A673 (cell line): ENCODE measurements around the gene SSBP3. TPM values are rescaled to one million over a fixed set of nuclear protein-coding genes. Genes with fewer than 3 reads are reported as not detected.

Experiments used
- BruUV-seq: library from RNA; stranded (reverse); fragments of 400-500 nt; replicated peaks from 2 replicates; lab custom pipeline; 2021; lab: Mats Ljungman, UMichigan
- CTCF ChIA-PET: fragments of 300-600 bp; sonication (Branson Sonifier 250); formaldehyde crosslinking; loops from one replicate; lab custom pipeline; 2022; ENCODE audit warnings: antibody characterized with exemption; lab: Charles Lee
- POLR2A ChIA-PET: fragments of 300-600 bp; sonication (Branson Sonifier 250); formaldehyde crosslinking; loops from one replicate; lab custom pipeline; 2022; ENCODE audit warnings: antibody characterized with exemption; ENCODE audit not compliant: low non-redundant PET; lab: Charles Lee
- DNase-seq: peaks from one replicate; pipeline ENCODE4 v3.0.0-alpha.2; 2015; ENCODE audit warnings: low spot score
- H3K27ac ChIP-seq: fragments of 200-600 bp; sonication (generic); 2 replicates; pipeline ENCODE4 v1.5.1; 2016; ENCODE audit warnings: mixed run types, low read depth, mild to moderate bottlenecking, mixed read lengths, antibody characterized with exemption, low read length; ENCODE audit not compliant: poor library complexity, severe bottlenecking
- H3K27me3 ChIP-seq: fragments of 200-600 bp; sonication (generic); replicated peaks from 2 replicates; pipeline ENCODE4 v1.6.1; 2017; ENCODE audit warnings: mixed run types, low read depth, mild to moderate bottlenecking, mixed read lengths, antibody characterized with exemption, low read length; ENCODE audit not compliant: insufficient read depth, poor library complexity
- H3K36me3 ChIP-seq: fragments of 200-600 bp; sonication (generic); 2 replicates; pipeline ENCODE4 v1.6.1; 2016; ENCODE audit warnings: mixed run types, mild to moderate bottlenecking, mixed read lengths, antibody characterized with exemption, low read length; ENCODE audit not compliant: insufficient read depth, poor library complexity, severe bottlenecking
- H3K4me1 ChIP-seq: fragments of 200-600 bp; sonication (generic); 2 replicates; pipeline ENCODE4 v1.6.1; 2017; ENCODE audit warnings: mixed run types, mild to moderate bottlenecking, mixed read lengths, antibody characterized with exemption, low read length; ENCODE audit not compliant: insufficient read depth, poor library complexity, severe bottlenecking
- H3K4me3 ChIP-seq: fragments of 200-600 bp; sonication (generic); 2 replicates; pipeline ENCODE4 v1.5.1; 2016; ENCODE audit warnings: low read depth, mixed run types, mild to moderate bottlenecking, mixed read lengths, low read length; ENCODE audit not compliant: poor library complexity, severe bottlenecking
- H3K9me3 ChIP-seq: fragments of 200-600 bp; sonication (generic); 2 replicates; pipeline ENCODE4 v1.6.1; 2016; ENCODE audit warnings: mixed run types, low read depth, mild to moderate bottlenecking, mixed read lengths, antibody characterized with exemption, low read length; ENCODE audit not compliant: poor library complexity, severe bottlenecking
- EZH2 ChIP-seq: fragments of 200-600 bp; sonication (generic); IDR thresholded peaks from 2 replicates; pipeline ENCODE4 v1.6.1; 2017; ENCODE audit warnings: borderline replicate concordance, low read depth, mild to moderate bottlenecking, mixed read lengths, antibody characterized with exemption, low read length; ENCODE audit not compliant: poor library complexity, severe bottlenecking
- intact Hi-C: fragments of 100-400 bp; cut with micrococcal nuclease; formaldehyde crosslinking; loops from one replicate; pipeline ENCODE4 v1.10.0; 2022; ENCODE audit not compliant: unreplicated experiment
- total RNA-seq: library from RNA; stranded (reverse); gene quantifications from 2 replicates; pipeline ENCODE4 v1.2.3, GENCODE V29; 2021
- TF ChIP-seq, protein P1 (sequence below): fragments of 300-800, 200-600 bp; sonication (generic); conservative IDR thresholded peaks from 2 replicates; pipeline ENCODE4 v1.5.1; 2017; ENCODE audit warnings: low read depth, mild to moderate bottlenecking, antibody characterized with exemption, low read length, moderate library complexity, mixed read lengths

The SSBP3 gene
- total RNA-seq, 1 experiment from 2014 or later: 43.0 TPM

- POLR2A ChIA-PET: no interaction called here
- no TSS peak for BruUV-seq
- DNase-seq: no peak
- Histone ChIP-seq H3K9me3 (no peaks in the 10 kb centered on the region), H3K27me3 (no peaks in the 10 kb centered on the region), H3K27ac (no peak overlapping the region), H3K36me3 (no peaks in the 10 kb centered on the region), H3K4me1 (no peaks in the 10 kb centered on the region), H3K4me3 (no peak overlapping the region)
- CTCF ChIA-PET: no interaction called here
- intact Hi-C loops: no loop called here
- TF ChIP-seq, protein P1, sequence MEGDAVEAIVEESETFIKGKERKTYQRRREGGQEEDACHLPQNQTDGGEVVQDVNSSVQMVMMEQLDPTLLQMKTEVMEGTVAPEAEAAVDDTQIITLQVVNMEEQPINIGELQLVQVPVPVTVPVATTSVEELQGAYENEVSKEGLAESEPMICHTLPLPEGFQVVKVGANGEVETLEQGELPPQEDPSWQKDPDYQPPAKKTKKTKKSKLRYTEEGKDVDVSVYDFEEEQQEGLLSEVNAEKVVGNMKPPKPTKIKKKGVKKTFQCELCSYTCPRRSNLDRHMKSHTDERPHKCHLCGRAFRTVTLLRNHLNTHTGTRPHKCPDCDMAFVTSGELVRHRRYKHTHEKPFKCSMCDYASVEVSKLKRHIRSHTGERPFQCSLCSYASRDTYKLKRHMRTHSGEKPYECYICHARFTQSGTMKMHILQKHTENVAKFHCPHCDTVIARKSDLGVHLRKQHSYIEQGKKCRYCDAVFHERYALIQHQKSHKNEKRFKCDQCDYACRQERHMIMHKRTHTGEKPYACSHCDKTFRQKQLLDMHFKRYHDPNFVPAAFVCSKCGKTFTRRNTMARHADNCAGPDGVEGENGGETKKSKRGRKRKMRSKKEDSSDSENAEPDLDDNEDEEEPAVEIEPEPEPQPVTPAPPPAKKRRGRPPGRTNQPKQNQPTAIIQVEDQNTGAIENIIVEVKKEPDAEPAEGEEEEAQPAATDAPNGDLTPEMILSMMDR: no peak
- no peak for TF ChIP-seq EZH2
Measured at GRCh38 chr1:54367613-54368012, 38.6 kb downstream of the SSBP3 start.

DNA sequence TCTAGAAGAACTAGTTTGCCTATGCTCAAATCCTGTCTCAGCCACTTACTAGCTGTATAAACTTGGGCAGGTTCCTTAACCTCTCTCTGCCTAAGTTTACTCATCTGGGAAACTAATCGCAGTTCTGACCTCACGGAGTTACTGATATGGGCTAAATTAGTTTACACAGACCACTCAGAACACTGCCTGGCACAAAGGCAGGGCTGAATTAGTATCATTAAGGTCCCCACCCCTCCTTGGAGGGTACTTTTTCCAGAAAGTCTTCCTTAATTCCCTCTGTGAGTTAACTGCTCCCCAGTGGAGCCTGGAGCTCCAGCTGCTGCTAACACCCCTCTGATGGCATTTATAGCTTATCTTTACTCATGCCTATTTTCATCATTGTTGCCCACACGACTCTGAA is 40.3 kb downstream of the SSBP3 start:
- Histone ChIP-seq H3K27ac (no peak overlapping the region), H3K4me1 (no peaks in the 10 kb centered on the region), H3K27me3 (no peaks in the 10 kb centered on the region), H3K36me3 (no peaks in the 10 kb centered on the region), H3K9me3 (no peaks in the 10 kb centered on the region), H3K4me3 (no peak overlapping the region)
- no peak for DNase-seq
- intact Hi-C loops: no loop called here
- ChIA-PET POLR2A (no interaction called here), CTCF (no interaction called here)
- TF ChIP-seq, protein P1: no peak
- TF ChIP-seq EZH2: no peak
- no TSS peak for BruUV-seq

DNA sequence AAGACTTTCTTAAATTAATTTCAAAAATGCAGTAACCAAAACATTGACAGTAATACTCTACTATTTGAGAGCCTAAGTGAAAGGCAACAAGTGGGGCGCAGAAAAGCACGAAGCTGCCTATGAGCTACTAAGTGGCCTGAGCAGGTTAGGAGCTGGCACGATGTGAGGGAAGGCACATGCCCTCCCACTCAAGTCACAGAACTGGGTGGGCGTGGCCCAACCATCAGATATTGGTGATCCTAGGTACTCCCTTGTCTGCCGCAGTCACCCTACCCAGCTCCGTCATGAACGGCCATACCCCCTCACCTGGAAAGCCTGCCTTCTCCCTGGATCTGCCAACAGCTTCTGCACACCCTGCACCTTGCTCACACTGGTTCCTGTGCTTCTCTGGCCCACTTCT is 40.8 kb downstream of the SSBP3 start:
- no TSS peak for BruUV-seq
- POLR2A ChIA-PET: no interaction called here
- CTCF ChIA-PET: no interaction called here
- Histone ChIP-seq H3K9me3 (no peaks in the 10 kb centered on the region), H3K4me1 (no peaks in the 10 kb centered on the region), H3K27ac (no peak overlapping the region), H3K27me3 (no peaks in the 10 kb centered on the region), H3K36me3 (no peaks in the 10 kb centered on the region), H3K4me3 (no peak overlapping the region)
- no peak for DNase-seq
- intact Hi-C loops: no loop called here
- TF ChIP-seq, protein P1: no peak
- TF ChIP-seq EZH2: no peak
